Ishikawa (cell line): ENCODE data around the gene CASP10.

Experiments used
- FOXM1 ChIP-seq: IDR thresholded peaks from 2 replicates; pipeline ENCODE4 v1.6.1; 2012; ENCODE audit warnings: low read depth, borderline replicate concordance
- NFIC ChIP-seq: IDR thresholded peaks from 2 replicates; pipeline ENCODE4 v1.6.1; 2012
- REST ChIP-seq: IDR thresholded peaks from 2 replicates; pipeline ENCODE4 v1.6.1; 2012; ENCODE audit warnings: low read depth, mild to moderate bottlenecking
- TF ChIP-seq, protein P1 (sequence below): IDR thresholded peaks from 2 replicates; pipeline ENCODE4 v1.6.1; 2012

DNA sequence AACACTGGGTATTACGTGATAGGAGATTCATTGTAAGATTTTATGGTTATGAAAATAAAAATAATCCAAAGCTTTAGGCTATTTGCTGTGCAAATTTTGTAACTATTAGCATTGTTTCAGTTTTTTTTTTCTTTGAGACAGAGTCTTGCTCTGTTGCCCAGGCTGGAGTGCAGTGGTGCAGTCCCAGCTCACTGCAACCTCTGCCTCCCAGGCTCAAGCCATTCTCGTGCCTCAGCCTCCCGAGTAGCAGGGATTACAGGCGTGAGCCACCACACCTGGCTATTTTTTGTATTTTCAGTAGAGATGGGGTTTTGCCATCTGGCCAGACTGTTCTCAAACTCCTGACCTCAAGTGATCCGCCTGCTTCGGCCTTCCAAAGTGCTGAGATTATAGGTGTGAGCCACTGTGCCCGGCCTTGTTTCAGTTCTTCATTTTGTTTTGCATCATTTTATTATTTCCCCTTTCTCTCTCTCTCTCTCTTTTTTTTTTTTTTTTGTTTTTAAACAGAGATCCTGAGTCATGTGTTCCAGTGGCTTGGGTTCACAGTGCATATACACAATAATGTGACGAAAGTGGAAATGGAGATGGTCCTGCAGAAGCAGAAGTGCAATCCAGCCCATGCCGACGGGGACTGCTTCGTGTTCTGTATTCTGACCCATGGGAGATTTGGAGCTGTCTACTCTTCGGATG, 25.8 kb downstream of the CASP10 start:
- TF ChIP-seq NFIC (no peak), FOXM1 (no peak), REST (no peak)
- TF ChIP-seq, protein P1, sequence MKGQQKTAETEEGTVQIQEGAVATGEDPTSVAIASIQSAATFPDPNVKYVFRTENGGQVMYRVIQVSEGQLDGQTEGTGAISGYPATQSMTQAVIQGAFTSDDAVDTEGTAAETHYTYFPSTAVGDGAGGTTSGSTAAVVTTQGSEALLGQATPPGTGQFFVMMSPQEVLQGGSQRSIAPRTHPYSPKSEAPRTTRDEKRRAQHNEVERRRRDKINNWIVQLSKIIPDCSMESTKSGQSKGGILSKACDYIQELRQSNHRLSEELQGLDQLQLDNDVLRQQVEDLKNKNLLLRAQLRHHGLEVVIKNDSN: no peak
